ENCODE results near the gene CALCOCO1.

Gene CALCOCO1

DNA sequence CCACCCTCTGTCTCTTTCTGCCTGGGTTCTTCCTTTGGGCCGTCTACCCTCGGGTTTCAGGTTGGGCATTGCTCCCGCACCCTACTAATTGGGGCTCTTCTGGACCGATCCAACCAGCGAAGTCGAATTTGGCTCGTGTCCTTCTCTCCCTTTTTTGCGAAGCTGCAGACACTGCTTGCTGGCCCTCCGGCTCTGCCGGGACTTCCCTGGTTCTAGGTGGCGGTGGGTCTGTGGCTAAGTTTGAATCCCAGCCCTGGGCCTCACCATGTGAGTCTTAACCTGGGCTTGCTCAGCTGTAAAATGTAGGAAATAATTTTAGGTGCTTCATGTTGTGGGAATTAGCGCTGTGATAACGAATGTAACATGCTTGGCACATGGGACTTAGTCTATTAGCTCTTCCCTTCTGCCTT, 24.9 kb upstream of the CALCOCO1 start:
- no peak for DNase-seq (ENCODE audit: low read depth in 3 of 3)

DNA sequence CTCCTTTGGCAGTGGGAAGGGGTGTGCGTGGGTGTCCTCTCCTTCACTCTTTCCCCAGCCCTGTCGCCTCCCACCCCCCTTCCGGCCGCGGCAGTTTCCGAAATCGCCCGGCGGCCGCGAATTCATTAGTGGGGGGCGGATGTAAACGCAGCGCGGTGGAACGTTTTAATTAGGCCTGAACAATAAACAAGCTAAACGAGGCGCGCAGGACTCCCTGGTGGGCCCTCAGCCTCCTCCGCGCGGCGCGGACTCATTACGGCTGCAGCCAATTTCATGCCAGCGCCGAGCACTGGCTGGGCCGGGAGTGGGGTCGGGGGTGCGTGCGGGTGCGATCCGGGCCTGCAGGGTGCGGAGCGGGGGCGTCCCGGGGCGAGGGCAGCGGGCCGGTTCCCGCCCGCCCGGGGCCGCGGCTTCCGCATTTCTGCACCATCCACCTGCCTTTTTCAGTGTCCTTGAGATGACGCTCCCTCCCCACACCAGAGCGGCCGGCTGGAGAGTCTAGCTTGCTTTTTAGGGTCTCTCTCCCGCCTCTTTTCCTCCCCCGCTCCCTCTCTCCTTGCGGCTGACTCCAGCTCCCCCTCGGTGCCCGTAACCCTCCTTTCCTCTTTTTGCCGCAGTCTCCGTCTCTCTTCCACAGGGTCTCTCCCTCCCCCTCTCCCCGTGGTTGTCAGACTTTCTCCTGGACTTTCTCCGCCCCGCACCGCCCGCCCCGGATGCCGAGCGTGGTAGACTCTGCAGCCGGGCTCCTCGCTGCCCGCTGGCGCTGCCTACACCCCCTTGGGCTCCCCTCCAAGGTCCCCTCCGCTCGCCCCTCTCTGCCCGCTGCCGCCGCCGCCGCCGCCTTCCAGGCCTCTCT, 24.3 kb upstream of the CALCOCO1 start, which contains the start of gene CISTR:
TSS of gene CISTR (minus strand) at position 644 of the 856 bp plus-strand sequence.
- no peak for DNase-seq (ENCODE audit: low read depth in 3 of 3)

DNA sequence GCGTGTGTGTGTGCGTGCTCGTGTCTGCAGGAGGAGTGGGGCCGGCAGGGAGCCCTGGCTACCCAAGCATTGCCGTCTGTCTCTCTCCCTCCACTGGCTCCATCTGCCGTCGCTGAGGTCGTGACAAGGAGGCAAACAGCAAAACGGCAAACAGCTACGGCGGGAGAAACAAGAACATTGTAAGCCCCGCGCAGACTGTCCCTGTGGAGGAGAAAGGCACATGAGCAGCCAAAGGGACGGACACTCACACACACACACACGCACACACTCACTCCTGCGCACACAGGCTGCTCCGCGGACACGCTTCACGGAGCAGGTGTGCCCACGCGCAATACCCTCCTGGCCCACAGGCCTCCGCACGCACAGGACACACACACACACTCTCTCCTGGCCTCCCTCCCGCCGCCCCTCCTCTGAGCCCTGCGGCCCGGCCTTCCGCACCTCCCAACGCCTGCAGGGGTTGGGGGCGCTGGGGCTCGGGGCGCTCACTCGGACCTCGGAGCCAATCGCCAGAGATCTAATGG, 23.6 kb upstream of the CALCOCO1 start:
- DNase-seq (ENCODE audit: low read depth in 3 of 3) = no peak

DNA sequence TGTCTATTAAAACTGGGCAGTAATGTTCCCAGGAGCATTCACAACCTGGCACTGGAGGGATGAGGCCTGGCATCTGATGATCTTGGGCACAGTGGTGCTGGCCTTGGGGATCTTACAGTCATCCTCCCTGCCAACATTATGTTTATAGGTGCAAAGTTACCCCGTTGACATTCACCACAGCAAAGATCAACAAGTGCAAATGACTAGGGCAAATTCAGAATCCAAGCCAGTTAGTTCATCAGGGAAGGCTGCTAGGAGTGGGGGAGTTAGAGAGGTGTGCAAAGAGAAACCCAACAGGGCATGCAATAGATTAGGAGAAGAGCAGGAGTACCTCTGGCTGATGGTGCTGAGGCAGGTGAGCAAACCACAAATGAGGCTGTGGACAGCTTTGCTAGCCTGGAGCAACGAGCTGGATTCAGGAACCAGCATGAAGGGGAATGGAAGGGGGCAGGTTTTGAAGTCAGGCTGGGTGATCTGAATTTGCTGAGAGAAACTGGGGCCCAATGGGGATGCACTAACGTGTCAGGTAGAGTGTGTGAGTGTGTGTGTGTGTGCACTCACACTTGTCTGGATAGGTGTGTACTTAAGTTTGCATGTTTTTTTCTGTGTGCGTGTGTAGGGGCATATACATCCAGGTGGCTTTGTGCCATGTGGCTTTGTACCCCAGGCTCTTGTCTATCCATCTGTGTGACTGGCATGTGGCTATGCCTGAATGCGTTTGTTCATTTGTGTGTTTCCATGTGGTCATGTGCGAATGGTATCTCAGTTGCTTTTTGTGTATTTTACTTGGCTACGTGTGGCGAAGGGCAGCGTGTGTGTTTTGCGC, 22.9 kb upstream of the CALCOCO1 start:
- no peak for DNase-seq (ENCODE audit: low read depth in 3 of 3)

DNA sequence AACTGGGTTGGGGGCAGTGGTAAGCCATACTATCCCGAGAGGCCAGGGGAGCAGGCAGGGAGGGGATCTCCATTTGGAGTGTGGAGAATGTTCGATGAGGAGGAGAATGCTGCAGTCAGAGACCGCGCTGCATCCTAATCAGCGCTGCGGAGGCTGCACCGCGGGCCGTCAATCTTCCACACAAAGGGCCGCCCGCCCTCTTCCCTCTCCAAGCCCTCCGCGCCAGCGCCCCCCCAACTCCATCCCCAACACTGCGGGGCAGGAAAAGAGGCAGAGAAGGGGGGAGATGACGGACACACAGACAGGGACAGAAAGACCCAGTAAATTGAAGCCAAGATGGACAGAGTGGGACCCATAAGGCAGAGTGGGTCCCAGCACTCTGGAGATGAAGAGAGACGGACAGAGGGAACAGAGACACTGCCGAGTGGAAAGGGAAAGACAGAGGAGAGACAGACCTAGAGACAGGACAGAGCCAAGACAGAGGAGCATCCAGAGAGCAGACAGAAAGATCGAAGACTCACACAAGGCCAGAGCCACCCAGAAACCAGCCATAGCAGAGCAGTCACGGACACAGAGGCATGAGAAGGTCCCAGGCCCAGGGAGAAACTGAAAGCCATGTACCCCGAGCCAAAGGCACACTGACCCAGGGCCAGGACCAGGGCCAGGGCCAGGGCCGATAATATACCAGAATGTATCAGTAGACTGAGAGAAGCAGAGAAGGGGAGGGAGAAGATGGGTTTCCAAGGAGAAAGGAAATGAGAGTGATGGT, 21.0 kb upstream of the CALCOCO1 start:
- DNase-seq (ENCODE audit: low read depth in 3 of 3) = no peak

DNA sequence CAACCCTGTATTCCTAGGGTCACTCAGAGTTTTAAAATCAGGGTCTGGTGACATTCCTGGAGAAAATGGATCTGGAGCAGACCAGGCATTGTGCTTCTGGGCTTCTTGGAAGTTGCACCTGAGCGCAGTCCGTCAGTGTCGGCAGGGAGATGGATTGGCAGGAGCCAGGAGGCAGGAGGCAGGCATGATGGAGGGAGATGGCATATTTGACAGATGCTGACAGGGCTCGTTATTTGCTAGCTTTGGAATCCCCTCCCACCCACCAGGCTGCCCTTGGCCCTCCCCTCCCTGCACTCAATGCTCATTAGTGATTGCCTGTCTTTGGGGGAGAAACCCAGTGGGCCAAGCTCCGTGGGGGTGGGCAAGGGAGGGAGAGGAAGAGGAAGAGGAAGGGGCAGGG, 19.8 kb upstream of the CALCOCO1 start:
- no peak for DNase-seq (ENCODE audit: low read depth in 3 of 3)

DNA sequence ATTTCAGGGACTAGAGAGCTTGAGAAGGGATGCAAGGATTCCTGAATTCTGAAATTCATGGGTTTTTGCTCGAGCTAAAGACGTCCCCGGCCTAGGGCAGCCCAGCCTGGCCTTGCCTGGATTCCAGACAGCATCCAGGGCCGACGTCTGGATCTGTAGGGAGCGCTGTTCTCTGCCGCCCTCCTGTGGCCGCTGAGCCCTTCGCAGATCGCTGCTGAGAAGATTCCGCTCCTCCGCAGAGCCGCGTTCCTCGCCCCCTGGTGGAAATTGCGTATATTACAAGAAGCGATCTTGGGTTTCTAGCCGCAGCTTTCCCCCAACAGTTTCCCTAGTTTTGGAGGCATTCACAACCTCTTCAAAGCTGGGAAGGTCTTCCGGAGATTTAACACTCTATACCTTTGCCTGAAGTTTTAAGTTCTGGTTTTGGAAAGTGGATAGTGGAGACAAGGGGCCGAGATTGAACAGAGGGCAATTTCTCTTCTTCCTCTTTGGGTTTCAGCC, 19.4 kb upstream of the CALCOCO1 start:
- peak; percentile 69 to 78 (median 72) for DNase-seq (ENCODE audit: low read depth in 3 of 3)

DNA sequence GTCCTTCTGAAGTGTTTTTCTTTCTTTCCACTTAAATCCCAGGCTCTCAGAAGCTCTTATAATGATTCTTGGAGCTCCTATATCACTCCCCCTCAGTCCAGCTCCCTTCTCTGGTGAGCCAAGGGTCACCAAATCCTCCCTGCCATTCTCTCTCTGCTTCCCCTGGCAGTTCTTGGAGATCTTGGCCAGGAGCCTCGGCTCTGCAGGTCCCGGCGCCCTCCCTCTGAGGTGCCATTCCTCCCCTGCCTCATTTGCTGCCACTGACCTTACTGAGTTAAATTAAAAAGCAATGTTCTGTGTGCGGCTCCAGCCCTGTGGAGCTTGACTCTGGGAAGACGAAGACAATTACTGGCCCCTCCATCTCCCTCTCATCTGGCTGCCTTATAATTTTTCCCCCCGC, 17.5 kb upstream of the CALCOCO1 start:
- no peak for DNase-seq (ENCODE audit: low read depth in 3 of 3)

DNA sequence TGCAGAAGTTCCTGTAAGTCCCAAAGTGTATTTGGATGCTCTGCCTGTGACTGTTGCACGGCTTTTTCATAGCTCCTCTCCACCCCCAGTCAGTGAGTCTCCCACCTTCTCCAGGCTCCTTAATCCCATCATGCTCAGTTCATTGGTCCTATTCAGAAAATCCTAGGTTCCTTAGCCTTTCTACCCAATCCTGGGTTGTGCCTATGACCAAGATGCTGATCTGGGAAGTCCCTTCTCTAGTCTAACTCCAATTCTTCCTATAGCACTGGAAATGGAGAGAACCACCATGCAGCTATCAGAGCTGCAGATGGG, 16.8 kb upstream of the CALCOCO1 start:
- no peak for DNase-seq (ENCODE audit: low read depth in 3 of 3)

DNA sequence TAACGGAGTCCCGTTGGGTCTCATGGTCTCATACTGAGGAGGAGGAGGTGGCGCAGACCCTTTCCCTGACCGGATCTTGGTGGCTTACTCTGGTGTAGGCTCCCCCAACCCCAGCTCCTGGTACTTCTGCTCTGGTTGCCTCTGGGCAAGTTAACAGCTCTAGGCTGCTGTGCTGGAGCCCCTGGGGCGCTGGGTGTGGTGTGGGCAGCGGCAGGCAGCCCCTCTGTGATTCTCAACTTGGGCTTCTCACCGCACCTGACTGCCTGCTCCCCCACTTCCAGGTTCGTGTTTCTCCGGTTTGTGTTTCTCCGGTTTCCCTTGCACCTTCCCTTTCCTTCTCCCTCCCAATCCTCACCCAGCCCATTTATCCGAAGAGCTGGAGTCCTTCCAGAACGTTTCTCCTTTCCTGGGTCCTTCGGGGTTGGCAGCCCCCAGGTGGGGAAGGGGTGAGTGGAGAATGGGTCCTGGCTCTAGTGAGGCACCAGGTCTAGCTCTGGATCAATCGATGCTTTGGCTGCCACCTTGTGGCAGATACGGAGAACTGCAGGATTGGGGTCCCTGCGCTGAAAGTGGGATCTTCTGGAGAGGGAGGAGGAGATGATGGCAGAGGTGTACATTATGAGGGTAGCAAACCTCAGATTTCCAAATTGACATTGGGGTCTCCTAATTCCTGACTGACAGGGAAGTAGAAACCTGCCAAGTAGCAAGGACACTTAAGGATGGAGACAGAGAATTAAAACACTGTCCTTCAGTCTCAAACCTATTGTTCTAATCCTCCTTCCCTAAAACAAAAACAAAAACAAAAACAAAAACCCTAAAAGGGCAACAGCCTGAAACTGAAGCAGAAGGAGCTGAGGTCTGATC, 16.2 kb upstream of the CALCOCO1 start:
- DNase-seq (ENCODE audit: low read depth in 3 of 3) = peak in 2 of 3 experiments; percentile 37 to 41

DNA sequence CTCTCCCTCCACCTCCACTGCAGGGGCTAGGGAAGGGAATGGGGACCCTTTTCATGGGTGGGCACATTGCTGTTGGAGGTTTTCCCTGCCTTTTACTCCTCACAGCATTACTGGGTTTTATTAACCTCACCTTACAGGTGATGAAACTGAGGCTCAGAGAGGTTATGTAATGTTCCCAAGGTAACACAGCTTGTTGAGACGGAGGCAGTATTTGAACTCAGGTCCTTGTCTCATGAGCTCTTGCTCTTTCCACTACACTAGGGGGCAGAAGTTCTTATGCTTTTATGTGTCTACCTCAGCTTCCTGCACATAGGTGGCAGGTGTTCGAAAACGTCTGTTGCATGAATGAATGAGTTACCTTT, 12.9 kb upstream of the CALCOCO1 start:
- no peak for DNase-seq (ENCODE audit: low read depth in 3 of 3)

DNA sequence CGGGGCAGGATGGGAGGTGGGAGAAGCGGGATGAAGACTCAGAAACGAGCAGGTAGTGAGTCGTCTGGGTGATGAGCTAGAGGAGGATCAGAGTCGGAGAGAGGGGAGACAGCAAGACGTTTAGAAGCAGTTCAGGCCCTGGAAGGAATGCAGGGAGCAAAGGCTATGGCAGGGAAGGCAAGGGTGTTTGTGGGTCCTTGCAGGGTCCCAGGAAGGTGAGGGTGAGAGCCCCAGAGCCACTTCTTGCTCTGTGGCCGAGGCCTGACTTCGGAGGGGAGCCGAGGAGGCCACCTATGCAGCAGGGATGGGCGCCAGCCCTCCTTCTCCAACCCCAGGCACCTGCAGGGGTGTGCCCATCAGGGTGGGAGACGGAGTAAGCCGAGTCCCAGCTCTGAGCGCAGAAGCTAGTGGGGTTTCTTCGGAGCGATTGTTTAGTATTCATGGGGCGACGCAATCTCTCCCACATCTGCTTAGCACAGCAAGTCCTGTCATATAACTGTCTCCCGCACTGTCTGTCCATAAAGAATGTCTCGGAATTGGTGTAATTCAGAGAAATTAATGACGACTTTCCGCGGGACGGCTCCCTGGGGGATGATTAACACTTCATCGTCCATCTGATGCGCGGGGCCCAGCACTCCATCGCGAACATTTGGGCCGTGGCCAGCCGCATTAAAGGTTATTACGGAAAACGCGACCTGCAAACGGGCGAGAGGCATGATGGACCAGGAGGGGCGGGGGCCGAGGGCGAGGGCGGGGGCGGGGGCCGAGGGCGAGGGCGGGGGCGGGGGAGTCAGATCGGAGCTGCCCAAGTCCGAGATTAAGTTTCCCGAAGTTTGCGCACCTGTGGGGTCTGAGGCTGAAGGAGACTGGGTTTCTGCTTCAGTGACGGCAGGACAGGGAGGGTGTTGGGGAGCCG, 12.2 kb upstream of the CALCOCO1 start:
- DNase-seq (ENCODE audit: low read depth in 3 of 3) = no peak

DNA sequence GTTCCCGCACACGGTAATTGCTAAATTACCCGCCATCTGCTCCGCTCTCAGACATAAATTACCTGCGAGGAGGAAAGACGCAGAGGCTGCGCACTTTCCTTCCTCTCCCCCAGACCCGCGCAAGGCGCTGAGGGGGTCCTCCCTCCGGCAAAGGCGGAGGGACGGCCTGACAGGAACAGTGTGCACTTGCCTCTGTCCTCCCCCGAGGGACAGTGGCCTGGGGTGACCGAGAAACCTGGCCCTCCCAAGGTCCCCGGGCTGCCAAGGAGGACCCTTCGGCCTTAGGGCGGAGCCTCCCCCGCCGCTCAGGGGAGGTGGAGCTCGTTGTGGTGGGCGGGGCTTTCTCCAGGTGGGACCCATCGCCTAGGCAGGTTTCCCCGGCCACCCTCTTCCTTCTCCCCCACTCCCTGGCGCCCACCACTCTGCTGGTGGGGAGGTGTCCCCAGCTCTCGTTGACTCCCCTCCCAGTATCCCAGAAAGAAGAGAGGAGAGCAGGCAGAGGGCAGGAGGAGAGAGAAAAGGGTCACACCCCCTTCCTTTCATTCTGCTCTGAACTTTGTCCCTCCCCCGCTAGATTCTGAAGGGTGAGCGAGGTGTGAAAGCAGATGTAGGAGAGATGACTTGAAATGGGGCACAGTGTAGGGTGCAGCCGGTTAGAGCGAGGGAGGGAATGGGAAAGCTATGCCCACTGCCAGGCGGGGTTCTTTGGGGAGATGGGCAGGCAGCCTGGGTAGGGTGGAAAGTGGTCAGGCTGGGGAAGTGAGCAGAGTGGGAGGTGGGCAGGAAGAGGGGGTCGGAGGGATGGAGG, 11.4 kb upstream of the CALCOCO1 start:
- DNase-seq (ENCODE audit: low read depth in 3 of 3) = peak in 1 of 3 experiments; percentile 44

DNA sequence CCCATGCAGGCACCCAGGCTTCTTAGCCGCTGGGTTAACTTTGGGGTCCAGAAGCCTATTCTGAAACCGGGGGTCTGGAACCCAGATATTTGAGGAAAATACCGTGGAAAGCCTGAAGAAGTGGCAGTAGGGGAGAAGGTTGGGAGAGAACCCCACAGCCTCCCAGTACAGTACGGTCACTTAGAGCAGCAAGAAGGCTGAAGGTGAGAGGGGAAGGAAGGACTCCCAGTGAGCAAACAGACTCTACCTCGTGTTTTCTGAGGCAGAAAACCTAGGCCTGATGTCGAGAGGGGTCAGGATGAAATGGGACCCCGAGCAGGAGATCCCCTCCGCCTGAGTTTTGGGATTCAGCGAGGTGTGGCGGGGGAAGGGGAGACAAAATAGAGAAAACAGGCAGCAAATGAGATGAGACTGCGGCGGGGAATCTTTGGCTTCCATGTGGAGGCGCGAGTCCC, 10.7 kb upstream of the CALCOCO1 start:
- no peak for DNase-seq (ENCODE audit: low read depth in 3 of 3)

DNA sequence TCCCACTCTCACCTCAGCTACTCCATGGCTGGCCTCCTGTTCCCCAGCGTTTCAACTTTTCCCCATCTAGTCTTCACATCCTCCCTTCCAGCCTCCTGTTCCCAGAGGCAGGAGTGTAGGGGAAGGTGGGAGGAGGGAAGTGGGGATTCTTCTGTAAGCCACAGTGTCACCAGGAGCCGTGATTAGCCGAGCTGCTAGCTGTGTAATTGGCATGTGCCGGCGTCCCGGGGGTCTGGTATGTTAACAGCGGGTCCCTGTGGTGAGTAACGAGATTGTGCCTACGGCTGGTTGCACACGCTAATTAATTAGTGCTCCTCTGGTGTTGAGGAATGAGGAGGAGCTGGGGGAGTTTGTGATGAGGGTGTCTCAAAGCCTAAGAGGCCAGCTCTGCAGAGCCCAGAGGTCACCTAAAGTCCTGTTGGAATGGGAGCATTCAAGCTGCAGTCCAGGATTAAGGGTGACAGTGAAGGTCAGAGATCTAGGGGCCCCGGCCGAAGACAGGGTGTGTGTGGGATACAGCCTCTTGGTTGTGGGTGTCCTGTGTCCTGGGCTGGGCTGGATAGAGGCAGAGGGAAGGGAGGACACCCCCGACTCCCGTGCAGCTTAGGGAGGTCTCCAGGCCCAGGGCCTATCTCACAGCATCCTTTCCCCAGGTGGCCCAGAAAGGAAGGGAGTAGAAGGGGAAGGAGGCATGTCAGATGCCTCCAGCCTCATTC, 10.0 kb upstream of the CALCOCO1 start:
- no peak for DNase-seq (ENCODE audit: low read depth in 3 of 3)

DNA sequence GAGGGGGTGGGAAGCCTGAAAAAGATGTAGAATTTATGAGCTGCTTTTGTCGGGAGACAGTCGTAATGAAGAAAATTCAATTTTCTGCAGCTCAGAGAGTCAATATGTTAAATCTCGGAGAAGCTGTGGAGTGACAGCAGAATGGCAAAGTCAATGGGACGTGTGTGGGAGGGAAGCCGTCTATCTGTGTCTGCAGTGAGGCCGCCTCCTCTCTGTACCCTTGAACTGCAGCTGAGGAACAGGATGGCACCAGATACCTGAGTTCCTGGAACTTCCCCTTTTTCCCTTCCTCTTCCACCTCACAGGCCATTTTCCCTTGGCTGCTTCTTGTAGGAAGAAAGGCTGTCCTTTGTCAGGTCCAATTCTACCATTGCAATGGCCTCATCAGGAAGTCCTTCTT, 9.3 kb upstream of the CALCOCO1 start:
- DNase-seq (ENCODE audit: low read depth in 3 of 3) = no peak

DNA sequence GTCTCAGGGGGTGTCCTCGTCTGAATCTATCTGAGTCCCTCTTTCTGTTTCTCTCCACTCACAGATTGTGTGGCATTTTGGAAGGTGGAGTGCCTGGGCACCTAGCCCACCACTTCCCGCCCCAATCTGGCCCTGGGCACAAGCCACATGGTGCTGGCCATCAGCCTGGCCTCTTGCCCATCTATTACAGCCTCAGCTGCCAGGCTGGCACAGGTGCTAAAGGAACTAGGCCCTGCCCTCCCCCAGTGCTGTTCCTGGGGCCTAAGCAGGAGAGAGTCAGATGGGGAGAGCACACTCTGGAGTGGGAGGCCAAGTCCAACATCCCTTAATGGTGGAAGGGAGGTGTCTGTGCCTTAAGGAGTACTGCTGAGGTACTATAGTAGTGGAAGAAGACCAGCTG, 8.3 kb upstream of the CALCOCO1 start:
- no peak for DNase-seq (ENCODE audit: low read depth in 3 of 3)

DNA sequence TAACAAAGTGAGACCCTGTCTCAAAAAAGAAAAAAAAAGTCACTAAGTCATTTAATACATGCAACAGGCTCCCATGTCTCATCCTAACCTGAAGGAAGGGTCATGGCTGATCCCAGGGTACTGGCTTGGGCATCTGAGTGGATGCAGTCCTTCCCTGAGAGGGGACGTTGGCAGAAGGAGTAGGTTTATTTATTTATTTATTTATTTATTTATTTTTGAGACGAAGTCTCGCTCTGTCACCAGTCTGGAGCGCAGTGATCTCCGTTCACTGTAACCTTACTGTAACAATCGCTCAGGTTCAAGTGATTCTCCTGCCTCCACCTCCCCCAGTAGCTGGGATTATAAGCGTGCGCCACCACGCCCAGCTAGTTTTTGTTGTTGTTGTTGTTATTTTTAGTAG, 7.2 kb upstream of the CALCOCO1 start:
- no peak for DNase-seq (ENCODE audit: low read depth in 3 of 3)
